ENCODE measurements around the gene IFFO2. TPM values are rescaled to one million over a fixed set of nuclear protein-coding genes. Genes with fewer than 3 reads are reported as not detected.

Gene IFFO2
- total RNA-seq, 1 donor = 3.3 TPM

DNA sequence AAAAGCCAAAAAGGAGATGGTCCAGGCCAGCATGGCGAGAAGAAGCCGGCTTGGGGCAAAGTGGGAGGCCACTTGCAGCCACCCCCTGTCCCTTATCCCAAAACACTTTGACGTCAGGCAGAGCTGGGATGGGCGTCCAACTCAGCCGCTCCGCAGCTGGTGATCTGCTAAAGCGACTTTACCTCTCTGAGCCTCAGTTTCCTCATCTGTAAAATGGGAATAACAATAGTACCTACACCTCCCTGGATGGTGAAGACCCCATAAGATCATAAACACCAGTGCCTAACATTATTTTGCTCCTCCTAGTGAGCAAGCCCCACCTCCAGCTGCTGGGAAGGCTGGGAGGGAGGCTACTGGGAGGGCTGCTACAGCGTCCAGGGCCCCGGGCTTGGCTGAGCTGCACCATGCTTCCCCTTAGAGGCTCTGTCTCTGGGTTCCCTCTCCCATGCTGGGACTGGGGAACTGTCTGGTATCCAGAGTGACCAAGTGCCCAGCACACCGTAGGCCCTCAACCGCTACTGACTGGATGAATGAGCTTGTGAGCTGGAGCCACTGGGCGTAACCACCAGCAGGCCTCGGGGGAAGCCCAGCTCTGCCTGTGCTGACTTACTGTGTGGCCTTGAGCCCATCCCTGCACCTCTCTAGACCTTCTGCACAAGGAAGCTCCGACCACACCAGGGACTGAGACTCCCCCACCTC lies 18.3 kb downstream of the IFFO2 start:
- TF ChIP-seq, protein P1, sequence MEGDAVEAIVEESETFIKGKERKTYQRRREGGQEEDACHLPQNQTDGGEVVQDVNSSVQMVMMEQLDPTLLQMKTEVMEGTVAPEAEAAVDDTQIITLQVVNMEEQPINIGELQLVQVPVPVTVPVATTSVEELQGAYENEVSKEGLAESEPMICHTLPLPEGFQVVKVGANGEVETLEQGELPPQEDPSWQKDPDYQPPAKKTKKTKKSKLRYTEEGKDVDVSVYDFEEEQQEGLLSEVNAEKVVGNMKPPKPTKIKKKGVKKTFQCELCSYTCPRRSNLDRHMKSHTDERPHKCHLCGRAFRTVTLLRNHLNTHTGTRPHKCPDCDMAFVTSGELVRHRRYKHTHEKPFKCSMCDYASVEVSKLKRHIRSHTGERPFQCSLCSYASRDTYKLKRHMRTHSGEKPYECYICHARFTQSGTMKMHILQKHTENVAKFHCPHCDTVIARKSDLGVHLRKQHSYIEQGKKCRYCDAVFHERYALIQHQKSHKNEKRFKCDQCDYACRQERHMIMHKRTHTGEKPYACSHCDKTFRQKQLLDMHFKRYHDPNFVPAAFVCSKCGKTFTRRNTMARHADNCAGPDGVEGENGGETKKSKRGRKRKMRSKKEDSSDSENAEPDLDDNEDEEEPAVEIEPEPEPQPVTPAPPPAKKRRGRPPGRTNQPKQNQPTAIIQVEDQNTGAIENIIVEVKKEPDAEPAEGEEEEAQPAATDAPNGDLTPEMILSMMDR (IDR thresholded peaks at IDR 0.05; ENCODE audit: insufficient read depth, low read length) = no peak

GRCh38 chr1:18937539-18937938 lies 18.9 kb downstream of the IFFO2 start:
- no peak for DNase-seq (ENCODE audit: low read depth)
- TF ChIP-seq, protein P1 (IDR thresholded peaks at IDR 0.05; ENCODE audit: insufficient read depth, low read length) = no peak
- H3K4me3 ChIP-seq (ENCODE audit: low read depth, low read length) = no peak overlapping the region

More for the DNA sequence above, 18.3 kb downstream of the IFFO2 start:
- DNase-seq (ENCODE audit: low read depth) = no peak
- no peak overlapping the region for H3K4me3 ChIP-seq (ENCODE audit: low read depth, low read length)

DNA sequence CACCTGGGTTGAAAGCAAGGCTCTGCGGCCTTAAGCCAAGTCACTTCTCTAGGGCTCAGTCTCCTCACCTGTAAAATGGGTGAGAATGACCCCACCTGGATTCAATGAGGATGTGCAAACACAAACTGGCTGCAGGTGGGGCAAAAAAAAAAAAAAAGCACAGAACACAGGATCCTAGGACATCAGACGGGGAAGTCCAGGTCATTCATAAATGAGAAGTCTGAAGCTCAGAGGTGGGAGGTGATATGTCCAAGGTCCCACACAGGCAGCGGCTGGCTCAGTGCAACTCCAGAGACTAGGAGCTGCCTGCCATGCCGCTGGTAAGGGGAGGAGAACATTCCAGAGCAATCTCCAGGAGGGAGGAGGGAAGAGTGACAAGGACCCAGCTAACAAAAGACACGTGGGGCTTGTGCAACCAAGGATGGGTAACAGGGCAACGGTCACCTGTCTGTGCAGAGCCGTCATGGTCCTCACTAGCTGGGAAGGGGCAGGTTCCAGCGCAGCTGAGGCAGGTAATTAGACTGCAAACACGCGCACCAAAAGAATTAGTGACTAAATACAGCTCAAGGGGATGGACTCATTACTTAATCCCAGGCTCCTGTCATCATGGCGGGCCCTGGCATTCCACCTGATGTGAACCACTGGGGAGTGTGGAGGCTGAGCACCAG lies 19.5 kb downstream of the IFFO2 start:
- no peak overlapping the region for H3K4me3 ChIP-seq (ENCODE audit: low read depth, low read length)
- no peak for DNase-seq (ENCODE audit: low read depth)
- TF ChIP-seq, protein P1 (IDR thresholded peaks at IDR 0.05; ENCODE audit: insufficient read depth, low read length) = no peak

- TF ChIP-seq, protein P1 (IDR thresholded peaks at IDR 0.05; ENCODE audit: insufficient read depth, low read length) = no peak
- H3K4me3 ChIP-seq (ENCODE audit: low read depth, low read length) = no peak overlapping the region
- no peak for DNase-seq (ENCODE audit: low read depth)
These were observed 20.0 kb downstream of the IFFO2 start for GRCh38 chr1:18936471-18936813.

DNA sequence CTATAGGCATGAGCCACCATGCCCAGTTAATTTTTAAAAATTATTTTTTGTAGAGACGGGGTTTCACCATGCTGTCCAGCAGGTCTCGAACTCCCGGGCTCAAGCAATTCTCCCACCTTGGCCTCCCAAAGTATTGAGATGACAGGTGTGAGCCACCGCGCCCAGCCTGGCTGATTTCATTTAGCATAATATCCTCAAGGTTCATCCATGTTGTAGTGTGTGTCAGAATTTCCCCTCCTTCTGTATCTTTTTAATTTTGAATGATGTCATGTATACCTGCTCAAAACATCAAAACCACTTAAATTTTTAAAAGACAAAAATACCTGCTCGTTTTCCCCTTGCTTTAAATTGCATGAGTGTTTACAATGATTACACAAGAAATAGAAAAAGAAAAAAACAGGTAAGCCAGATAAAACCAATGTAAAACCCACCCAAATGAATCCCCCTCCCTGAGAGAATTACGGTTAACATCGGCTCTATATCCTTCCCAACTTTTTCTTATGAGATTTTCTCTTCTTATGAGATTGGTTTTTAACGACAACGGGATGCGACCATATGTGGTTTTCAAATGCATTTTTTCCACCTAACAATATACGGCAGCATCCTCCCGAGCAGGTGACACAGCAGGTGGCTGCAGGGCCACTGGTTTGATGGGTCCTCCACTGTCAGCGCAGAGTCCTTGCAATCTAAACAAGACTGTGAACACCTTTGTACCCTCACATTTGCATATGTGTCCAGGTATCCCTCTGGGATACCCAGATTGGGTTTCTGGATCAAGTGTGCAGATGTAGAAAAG lies 22.1 kb downstream of the IFFO2 start:
- DNase-seq (ENCODE audit: low read depth) = no peak
- no peak overlapping the region for H3K4me3 ChIP-seq (ENCODE audit: low read depth, low read length)
- TF ChIP-seq, protein P1 (IDR thresholded peaks at IDR 0.05; ENCODE audit: insufficient read depth, low read length) = no peak

DNA sequence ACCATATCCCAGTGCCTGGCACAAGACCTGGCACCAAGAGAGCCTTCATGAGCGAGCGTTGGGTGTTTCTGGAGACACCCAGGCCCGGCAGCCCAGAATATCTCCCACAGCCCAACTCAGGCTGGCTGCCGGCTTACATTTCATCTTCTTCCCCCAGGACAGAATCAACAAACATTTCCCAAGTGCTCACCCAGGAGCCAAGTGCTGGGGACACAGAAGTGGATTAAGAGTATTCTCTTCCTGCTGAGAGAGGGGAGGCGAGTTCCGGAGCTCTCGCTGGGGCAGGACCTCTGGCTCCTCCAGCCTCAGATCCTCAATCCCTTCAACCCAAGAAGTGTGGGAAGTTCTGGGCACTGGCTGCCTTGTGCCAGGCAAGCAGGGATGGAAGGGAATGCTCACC lies 23.6 kb downstream of the IFFO2 start:
- no peak overlapping the region for H3K4me3 ChIP-seq (ENCODE audit: low read depth, low read length)
- TF ChIP-seq, protein P1 (IDR thresholded peaks at IDR 0.05; ENCODE audit: insufficient read depth, low read length) = no peak
- DNase-seq (ENCODE audit: low read depth) = no peak
